ENCODE results near the gene HINFP.
"Not testable (repeated sequence)": the region's sequence is repeated elsewhere in the genome, so short reads cannot be mapped to it uniquely, and the experiment has no call there.

GRCh38 chr11:119103161-119103664 lies 18.2 kb upstream of the HINFP start:
- TF ChIP-seq, protein P1, sequence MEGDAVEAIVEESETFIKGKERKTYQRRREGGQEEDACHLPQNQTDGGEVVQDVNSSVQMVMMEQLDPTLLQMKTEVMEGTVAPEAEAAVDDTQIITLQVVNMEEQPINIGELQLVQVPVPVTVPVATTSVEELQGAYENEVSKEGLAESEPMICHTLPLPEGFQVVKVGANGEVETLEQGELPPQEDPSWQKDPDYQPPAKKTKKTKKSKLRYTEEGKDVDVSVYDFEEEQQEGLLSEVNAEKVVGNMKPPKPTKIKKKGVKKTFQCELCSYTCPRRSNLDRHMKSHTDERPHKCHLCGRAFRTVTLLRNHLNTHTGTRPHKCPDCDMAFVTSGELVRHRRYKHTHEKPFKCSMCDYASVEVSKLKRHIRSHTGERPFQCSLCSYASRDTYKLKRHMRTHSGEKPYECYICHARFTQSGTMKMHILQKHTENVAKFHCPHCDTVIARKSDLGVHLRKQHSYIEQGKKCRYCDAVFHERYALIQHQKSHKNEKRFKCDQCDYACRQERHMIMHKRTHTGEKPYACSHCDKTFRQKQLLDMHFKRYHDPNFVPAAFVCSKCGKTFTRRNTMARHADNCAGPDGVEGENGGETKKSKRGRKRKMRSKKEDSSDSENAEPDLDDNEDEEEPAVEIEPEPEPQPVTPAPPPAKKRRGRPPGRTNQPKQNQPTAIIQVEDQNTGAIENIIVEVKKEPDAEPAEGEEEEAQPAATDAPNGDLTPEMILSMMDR (IDR thresholded peaks at IDR 0.05), result not testable (repeated sequence)
- not testable (repeated sequence) for TF ChIP-seq POLR2A, POLR2AphosphoS5 (IDR thresholded peaks at IDR 0.05)

Measured in breast epithelium (tissue), 3 donors.